NCI-H128 (cell line): ENCODE data around the gene STK32C.

Source experiments
- DNase-seq: peaks from one replicate; lab custom pipeline; 2025; ENCODE audit not compliant: unreplicated experiment; lab: John Stamatoyannopoulos, UW

STK32C gene

GRCh38 chr10:132236161-132236560, 71.6 kb downstream of the STK32C start:
- DNase-seq = no peak

- DNase-seq = no peak
Observed at GRCh38 chr10:132234860-132235259, 72.9 kb downstream of the STK32C start.

DNA sequence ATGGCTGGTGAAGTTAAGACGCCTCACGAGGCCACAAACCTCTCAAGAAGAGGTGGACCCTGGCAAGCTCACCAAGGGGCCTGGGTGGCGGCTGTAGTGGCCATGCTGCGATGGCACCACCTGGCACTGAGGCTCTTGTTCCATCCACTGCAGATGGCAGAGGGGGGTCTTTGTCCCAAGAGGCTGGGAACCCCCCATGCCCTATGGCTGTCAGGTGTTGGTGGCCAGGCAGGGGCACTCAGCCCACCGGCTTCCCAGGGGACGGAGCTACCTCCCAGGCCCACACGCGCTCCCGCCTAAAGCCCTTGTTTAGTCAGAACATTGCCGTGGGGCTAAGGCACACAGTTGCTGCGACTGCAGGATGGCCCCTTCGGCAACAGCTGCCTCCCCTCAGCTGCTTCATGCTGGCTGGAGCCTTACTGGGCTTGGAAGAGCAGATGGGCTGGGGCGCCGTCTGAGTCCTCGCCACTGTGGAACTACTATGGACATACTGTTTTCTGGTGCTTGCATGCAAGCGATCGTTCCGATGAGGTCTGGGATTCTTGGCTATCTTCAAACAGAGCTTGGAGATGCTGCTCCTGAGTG, 74.2 kb downstream of the STK32C start:
- no peak for DNase-seq

DNA sequence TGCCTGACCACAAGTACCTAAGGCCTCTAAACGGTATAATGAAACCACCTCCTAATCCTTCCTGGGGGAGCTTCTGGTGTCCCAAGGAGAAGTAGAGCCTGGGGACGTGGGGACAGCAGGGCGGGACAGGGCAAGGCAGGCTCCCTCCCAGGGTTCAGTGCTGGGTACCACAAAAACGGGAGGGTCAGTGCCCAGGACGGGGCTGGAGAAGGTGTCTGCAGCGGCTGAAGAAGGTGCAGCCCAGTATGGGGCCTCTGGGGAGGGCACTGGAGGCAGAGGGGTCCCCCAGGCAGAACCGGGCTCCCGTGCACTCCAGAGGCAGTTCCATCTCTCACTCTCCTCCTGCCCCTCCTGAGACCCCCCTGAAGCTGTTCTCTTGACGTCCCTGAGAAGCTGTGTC, 74.8 kb downstream of the STK32C start:
- DNase-seq = no peak

DNA sequence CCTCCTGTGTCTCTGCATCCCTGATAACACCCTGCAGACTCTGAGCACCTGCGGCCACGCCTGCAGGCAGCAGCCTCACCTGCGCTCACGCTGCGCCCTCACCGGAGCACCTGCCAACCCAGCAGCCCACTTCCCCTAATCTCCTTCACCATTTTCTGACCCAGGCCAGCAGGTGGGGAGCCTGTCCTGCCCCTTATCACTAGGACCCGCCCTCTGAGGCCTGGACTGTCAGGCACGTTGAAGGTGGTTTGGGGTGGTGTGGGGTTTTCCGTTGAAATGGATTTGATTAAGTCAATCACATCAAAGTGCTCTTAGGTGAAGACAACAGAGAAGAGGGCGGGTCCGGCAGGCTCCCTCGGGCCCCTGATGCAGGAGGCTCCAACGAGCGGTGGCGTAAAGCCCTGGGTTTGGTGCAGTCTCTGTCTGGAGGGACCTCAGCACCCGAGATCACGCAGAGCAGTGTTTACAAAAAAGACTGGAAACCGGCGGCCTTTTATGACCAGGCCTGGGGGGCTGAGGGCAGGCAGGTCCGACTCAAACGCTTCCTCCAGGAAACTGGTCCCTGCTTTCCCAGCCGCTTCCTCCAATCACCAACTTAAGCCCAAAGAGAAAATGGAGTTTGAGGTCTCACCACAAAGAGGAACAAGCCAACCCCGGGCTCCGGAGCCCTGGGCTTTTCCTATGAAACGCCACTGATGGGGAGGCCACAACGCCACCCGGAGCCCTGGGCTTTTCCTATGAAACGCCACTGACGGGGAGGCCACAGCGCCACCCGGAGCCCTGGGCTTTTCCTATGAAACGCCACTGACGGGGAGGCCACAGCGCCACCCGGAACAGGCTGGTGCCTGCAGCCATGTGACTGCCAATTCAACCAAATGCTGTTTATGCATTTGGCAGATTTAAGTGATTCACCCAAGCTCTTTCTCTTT, 75.5 kb downstream of the STK32C start:
- DNase-seq = no peak

- DNase-seq = no peak
Observed at GRCh38 chr10:132231656-132232022, 76.1 kb downstream of the STK32C start.

DNA sequence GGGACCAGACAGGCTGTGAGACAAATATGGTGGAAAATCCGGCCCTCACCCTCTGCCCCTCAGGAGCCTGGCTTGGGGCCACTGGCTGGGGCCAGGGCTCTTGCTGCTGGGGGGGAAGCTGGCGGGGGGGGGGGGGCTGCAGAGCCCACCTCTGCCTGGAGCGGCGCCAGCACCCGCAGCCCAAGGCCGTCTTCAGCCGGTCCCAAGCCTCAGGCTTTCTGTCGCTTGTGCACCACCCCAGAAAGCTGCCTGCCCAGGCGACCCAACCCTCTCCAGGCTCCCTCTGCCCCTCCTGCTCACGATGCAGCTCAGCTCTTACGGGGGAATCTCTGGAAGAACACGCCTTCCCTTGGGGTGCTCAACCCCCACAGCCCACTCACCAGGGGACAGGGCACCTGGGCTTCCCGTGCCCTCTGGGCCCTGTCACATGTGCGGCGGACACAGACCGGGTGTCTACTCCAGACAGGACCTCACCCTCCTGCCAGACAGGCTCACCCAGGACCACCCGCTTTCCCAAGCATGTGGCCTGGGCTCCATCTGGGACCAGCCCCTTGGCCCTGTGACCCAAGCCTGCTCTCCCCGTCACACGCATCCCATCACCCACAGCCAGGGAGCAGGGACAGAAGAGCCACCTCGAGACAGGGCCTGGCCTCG, 77.1 kb downstream of the STK32C start:
- DNase-seq = no peak

- no peak for DNase-seq
Observed at GRCh38 chr10:132229834-132230556, 77.8 kb downstream of the STK32C start.

DNA sequence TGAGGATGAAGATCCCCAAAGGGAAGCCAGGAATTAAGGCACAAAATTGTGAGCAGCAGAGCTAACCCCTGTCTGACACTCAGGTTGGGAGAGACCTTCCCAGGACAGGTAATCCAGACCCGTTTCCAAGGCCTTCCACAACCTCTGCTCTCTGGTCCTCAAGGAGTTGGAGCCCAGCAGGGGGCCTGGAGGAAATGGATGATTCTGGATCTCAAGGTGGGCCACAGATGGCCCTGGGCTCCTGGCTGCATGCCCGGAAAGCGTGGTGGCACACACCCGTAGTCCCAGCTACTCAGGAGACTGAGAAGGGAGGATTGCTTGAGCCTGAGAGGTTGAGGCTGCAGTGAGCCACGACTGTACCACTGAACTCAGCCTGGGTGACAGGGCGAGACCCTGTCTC, 78.7 kb downstream of the STK32C start:
- no peak for DNase-seq

DNA sequence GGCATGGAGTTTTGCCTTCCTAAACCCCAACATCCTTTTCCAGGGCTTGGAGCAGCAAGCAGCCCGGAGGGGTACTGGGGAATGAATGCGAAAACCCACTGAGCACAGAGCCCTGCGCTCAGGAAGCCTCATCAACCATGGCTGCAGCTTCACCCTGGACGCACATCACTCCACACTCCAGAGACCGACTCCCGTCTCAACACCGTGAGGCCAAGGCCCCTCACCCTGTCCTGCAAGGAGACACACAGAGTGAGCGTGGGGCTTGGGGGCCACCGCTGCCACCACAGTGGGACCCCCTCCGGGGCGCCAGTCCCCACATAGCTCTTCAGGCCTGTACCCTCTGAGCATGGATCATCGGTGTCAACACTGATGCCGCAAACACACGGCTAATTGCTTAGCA, 79.1 kb downstream of the STK32C start:
- DNase-seq = no peak

GRCh38 chr10:132227851-132228390, 79.8 kb downstream of the STK32C start:
- no peak for DNase-seq

DNA sequence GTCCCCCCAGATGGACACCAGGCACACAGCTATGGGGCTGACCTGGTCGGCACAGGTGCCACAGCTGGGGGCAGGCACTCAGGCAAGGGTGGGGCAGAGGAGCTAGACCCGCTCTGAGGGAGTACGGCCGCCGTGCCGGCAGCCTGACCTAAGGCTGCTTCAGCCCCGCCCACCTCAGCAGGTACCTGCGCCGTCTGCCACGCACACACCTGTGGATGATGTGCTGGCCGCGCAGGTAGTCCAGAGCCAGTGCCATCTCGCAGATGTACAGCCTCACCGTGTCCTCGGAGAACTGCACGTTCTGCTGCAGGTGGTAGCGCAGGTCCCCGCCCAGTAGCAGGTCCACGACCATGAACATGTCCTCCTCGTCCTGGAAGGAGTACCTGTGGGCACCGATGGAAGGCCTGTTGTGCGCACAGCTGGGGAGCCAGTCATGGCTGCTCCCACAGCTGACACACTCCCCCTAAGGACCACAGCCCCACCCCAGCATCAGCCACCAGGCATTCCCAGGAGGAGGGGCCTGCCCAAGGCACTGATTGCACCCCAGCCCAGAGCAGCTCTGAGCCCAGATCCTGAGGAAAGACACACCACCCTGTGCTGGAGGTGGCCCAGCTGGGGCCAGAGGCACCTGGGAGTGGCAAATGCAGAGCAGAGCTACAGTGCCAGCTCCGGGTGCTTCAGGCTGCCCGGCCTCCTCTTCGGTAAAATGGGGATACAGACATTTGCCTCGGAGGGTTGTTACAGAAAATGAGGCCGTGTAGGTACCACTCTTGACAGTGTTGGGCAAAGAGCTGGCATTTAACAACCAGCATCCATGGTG, 81.0 kb downstream of the STK32C start:
- no peak for DNase-seq

- DNase-seq = no peak
Observed at GRCh38 chr10:132225849-132226205, 81.9 kb downstream of the STK32C start.

DNA sequence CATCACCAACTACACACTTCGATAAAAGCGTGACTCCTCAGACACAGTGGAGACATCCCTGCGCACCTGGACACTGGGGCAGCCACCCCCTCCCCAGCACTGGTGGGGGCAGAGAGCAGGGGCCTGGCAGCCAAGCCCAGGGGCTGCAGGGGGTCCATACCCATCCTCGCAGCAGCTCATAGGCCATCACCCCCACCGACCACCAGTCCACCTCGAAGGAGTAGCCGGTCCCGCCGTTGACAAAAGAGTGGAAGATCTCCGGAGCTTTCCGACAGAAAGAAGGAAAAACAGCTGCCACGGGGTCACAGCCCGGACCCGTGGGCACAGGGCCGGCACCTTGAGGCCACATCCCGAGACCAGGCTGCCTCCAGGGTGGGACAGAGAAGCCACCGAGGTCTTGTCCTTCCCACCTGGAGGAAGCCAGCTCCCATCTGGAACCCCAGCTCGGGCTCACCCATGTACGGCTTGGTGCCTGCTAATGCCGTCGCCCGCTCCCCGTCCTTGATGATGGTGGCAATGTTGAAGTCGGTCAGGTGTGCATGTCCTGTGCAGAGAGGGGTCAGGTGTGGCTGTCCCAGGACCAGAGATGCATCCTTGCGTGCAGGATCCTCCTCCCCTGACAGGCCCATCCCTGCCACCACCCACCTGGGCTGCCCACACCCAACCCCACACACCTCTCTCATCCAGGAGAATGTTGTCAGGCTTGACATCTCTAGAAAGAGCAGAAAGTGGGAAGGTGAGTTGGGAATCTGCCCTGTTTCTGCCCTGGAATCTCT, 82.5 kb downstream of the STK32C start:
- DNase-seq = no peak

GRCh38 chr10:132224343-132225072, 83.2 kb downstream of the STK32C start:
- DNase-seq = no peak

- no peak for DNase-seq
Observed at GRCh38 chr10:132223611-132224342, 84.0 kb downstream of the STK32C start.

DNA sequence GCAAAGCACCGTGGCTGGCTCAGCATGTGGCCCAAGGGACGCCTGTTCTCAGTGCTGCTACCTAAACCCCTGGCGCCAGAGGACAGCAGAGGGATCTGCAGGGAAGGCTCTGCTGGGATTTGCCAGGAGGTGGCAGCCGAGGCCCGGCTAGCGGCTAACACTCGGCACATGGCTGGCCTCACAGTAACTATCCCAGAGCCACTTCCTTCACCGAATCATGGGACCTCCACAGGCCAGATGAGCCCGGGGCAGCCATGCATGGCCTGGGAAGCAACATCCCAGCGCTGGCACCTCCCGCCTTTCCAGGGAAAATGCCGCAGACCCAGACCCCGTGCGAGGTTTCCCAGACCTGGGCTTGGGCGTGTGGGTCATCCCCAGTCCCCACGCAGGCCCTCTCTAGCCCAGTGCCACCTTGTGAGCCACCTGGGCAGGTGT, 84.6 kb downstream of the STK32C start:
- peak; percentile 38 for DNase-seq

DNA sequence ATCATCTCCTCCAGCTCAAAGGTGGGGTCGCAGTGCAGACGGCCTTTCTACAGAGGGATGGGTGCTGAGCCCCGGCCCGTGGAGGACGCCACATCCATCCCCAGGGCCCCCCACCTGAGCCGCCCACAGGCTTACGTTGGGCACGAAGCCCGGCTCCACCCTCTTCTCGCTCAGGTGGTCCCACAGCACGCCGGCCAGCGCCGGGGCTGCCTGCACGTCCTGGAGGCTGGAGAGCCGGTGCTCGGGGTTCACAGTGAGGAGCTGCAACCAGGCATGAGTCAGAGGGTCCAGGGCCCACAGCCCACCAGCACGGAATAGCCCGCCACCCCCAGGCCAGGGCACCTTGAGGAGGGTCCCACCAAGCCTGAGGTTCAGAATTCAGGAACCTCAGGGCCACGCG, 85.0 kb downstream of the STK32C start:
- DNase-seq = no peak
